ENCODE data around the gene COX11.

COX11 gene, protein sequence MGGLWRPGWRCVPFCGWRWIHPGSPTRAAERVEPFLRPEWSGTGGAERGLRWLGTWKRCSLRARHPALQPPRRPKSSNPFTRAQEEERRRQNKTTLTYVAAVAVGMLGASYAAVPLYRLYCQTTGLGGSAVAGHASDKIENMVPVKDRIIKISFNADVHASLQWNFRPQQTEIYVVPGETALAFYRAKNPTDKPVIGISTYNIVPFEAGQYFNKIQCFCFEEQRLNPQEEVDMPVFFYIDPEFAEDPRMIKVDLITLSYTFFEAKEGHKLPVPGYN

DNA sequence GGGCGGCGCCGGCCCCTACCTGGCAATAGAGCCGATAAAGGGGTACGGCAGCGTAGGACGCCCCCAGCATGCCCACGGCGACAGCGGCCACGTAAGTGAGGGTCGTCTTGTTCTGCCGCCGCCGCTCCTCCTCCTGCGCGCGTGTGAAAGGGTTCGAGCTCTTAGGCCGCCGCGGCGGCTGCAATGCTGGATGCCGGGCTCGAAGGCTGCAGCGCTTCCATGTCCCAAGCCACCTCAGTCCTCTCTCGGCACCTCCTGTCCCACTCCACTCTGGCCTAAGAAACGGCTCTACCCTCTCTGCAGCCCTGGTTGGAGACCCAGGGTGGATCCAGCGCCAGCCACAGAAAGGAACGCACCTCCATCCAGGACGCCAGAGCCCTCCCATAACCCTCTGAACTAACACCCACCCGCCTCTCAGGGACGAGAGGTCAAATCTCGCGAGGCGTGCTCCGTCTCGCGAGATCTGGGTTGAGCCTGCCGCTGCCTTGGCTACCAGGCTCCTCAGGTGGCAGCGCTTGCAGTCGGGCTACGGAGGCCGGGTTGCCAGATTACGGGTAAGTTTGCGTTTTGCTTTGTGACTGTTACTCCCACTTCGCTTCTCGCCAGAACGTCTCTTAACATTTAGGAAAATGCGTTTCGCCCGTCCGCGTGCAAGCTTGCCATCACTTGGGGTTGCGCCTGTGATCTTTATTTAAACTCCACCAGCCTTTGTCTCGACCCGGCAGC is at the start of gene COX11, which contains the start of gene STXBP4:
COX11 (minus strand) TSS at position 393 of the 726 bp plus-strand sequence; CDS start at position 385, 8 bp downstream.
STXBP4 (plus strand) TSS at position 504 of the 726 bp plus-strand sequence. CDS start 17,455 bp downstream, outside the sequence.
- DNase-seq, result peak; percentile 94

DNA sequence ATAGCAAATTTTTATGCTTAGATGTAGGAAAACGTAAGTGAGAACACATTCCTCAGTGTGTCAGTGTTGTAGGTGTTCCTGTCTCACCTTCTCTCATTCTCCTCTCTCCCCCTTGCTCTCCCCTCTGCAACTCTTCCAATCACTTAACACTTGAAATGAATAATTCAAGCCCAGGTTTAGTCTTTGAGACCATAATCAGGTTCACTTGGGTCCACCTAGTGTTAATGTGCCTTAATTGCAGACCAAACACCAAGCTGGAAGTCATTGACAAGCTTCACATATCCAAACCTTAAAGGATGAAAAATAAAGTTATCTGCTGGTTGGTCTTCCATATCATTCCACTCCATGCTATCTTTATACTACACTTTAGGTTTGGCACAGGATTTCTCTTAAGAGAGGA is 37.1 kb upstream of the COX11 start:
- DNase-seq, result no peak

DNA sequence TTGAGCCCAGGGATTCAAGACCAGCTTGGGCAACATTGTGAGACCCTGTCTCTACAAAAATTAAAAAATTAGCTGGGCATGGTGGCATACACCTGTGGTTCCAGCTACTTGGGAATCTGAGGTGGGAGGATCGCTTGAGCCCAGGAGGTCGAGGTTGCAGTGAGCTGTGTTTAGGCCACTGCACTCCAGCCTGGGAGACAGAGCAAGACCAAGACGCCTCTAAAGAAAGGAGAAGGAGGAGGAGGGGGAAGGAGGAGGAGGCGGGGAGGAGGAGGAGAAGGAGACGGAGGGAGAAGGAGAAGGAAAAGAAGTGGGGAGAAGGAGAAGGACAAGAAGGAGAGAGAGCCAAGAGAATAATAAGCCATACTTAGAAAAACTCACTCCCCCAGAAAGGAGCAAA is 36.0 kb upstream of the COX11 start:
- no peak for DNase-seq

DNA sequence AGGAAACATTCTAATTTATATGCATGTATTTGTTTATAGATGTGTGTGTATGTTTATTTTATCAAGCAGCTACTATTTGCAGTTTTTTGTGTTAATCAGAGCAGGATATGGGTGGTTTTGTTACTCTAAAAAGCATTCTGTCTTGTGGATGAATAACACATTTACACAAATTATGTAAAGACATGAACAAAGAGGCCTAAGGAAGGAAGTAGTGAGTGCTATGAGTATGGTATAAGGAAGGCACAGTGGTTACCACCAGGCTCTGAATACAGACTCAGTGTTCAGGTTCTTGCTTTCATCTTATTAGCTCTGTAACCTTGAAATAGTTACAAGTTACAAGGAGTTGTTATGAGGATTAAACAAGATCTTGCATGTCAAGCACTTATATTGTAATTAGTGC is 34.0 kb upstream of the COX11 start:
- DNase-seq, result no peak

DNA sequence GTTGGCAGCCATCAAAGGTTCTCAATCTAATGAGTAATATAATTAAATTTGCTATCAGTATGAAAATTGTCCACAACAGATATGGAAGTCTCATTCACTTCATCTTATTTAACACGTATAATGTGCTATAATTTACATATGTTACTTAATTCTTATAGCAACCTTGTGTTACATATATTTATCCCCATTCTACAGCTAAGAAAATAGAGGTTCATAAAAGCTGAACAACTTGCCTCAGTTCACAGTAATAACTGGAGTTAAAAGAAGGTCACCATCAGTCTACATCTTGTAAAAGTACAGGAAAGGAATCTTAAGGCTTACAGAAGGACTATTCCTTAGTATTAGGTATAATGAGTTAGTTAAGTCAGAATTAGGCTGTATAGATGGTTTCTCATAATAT is 28.0 kb upstream of the COX11 start:
- no peak for DNase-seq

DNA sequence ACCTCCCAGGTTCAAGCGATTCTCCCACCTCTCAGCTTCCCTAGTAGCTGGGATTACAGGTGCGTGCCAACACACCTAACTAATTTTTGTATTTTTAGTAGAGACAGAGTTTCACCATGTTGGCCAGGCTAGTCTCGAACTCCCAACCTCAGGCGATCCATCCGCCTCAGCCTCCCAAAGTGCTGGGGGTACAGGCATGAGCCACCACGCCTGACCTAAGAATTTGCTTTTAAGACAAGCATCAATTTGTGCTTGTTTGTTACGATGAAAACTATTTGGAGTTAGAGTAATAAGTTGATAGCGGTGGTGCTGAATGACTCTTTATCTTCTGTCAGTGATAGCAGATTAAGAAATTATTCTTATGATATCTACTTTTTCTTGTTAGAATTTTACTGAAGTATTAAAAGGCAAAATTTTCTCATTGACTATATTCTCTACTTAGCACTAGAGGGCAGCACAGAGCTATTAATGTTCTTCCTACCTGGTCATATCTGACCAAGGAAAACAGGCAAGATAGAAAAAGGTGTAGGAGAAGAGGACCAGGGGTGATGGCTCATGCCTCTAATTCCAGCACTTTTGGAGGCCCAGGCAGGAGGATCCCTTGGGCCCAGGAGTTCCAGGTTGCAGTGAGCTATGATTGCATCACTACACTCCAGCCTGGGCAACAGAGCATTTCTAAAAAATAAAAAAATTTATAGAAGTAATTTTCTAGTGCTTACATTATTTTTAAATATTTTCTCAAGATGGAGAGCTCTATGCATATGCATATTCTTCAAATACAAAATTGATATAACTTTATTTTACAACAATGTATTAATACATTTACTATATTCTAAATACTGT is 24.6 kb upstream of the COX11 start:
- DNase-seq, result peak; percentile 94

DNA sequence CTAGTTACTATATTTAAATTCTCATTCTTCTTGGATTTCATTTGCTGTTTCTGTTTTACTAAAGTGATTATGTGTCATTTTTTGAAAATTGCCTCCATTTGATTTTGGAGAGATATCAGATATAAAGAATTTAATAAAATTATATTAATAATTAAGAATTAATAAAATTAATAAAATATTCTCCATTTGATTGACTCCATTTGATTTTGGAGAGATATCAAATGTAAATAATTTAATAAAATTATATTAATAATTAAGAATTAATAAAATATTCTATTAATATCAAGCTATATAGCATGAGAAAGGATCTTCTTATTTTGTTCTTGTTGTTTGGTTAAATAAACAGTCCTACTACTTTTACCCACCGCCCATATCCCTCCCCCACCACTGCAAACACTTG is 23.1 kb upstream of the COX11 start:
- DNase-seq, result no peak

DNA sequence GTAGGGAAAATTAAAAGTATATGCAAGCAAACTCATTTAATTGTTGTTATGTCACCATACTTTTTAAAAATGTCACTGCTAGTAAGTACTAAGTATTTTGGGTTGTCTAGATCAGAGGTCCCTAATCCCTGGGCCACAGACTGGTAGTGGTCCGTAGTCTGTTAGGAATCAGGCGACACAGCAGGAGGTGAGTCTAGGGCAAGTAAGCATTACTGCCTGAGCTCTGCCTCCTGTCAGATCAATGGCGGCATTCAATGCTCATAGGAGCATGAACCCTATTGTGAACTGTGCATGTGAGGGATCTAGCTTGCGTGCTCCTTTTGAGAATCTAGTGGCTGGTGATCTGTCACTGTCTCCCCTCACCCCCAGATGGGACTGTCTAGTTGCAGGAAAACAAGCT is 21.7 kb upstream of the COX11 start:
- no peak for DNase-seq

DNA sequence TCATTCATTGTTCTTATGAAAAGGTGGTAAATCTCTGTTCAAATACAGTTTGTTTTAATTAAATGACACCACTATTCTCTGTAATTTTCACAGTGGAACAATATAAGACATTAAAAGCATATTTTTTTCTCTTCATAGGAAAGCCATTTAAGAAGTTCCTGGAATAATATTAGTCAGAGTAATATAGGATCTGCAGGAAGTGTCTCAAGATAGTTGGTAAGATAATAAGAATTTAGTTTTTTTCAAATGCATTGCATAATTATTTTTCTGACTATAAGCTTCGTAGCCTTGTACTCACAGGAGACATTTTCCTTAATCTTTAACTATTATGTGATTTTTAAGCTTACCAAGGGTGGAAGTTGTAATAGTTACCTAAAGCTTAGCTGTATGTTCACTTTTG is 17.0 kb upstream of the COX11 start:
- no peak for DNase-seq

DNA sequence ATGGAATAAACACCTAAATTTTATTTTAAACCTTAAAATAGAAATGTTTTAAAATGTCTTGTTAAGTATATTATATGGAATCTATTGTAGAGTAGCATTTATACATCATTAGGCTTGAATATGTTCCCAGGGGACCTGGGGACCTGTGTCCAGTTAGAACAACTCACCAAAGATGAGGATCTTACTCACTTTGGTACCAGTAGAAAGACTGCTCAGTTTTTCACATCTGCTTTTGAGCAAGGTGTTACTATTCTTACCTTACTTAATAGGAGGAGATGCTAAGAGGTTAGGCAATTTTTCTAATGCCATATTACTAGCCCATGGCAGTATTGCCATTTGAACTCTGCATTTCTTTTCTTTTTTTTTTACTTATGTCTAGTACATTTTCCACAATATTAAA is 14.8 kb upstream of the COX11 start:
- DNase-seq, result no peak

DNA sequence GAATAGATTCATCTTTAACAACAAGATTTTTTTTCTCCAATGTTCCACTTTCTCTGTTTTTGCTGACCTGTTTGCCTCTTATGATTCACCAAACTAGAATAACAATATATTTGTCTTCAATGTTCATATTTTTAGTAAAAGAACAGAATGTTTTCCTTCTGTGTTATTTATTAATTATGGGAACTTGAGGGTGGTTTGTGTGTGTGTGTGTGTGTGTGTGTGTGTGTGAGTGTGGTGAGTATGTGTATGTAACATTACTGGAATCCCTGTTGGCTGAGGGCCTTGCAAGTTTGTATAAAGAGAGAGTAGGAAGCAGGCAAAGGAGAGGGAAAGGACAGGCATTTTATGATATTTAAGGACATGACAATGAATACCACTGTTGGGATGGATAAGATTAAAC is 13.9 kb upstream of the COX11 start:
- DNase-seq, result no peak

DNA sequence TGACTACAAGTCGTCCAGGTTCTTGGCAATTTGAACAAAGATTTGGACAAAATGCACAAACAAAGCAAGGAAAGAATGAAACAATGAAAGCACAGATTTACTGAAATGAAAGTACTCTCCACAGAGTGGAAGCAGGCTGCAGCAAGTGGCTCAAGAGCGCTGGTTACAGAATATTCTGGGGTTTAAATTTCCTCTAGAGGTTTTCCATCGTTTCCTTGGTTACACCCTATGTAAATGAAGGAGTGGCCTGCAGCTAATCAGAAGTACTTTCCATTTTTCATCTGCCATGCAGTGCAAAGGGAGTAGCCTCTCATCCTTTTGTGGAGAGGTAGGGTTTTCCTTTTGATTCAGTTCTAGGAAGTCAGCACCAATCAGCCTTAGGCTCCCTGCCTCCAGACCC is 11.9 kb upstream of the COX11 start:
- no peak for DNase-seq

DNA sequence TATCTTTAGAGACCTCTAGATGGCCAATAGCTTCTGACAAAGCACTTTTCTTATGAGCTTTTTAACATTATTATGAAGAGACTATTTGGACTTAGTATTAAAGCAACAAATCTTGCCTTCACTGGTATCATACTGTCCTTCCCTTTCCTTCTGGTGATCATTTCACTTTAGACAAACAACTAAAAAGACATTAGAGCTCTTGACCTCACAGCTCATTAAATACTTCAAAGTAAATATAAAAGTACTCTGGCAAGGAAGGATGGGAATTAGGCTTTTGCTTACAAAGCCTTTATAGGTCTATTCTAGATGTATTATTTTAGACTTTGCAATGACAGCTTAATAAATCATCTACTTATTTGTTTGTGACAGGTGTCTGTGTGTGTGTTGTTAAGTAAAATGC is 11.2 kb upstream of the COX11 start:
- DNase-seq, result peak; percentile 51

DNA sequence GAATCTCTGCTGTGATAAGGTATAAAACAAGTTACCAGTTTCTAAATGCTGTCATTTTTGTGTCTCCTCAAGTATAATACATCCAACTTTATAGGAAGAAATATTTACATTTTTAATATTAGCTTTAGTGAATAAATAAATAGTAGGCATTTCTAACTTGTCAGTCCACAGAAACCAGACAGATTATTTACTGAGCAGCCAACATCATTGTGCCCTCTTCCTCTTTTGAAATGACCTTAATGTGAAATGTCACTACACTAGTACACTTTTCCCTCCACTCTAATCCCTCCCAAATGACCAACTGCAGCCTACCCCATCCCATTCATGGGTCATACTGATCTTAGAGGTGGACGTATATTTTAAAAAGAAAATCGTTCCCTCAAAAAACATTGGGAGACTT is 9.3 kb upstream of the COX11 start:
- DNase-seq, result no peak

DNA sequence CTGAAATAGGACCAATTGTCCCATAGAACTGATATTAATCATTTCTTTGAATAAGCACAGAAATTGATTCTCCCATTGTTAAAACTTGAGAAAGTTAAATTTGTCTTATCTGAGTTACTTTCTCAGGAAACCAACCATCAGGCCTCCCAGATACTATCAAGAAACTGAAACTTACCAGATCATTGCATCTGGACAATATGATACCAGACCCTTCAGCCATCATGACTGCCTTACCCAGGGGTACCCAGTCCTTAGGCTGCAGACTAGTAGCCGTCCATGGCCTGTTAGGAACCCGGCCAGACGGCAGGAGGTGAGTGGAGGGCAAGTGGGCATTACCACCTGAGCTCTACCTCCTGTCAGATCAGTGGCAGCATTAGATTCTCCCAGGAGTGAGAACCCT is 7.9 kb upstream of the COX11 start:
- no peak for DNase-seq

DNA sequence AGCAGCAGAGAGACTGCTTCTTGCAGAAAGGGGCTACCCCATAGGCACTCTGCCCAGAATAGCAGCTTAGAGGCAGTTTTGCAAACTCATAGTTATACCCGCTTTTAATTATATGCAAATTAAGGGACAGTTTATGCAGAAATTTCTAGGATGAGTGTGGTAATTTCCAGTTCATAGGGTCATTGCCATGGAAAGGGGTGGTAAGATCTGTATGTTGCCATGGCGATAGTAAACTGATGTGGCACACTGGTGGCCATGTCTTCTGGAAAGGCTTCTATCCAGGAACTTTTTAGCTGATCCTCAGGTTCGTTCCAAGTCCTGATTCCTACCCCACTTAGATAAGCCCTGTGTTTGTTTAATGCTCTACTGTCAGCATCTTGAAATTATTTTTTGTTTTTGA is 6.3 kb upstream of the COX11 start:
- DNase-seq, result no peak

DNA sequence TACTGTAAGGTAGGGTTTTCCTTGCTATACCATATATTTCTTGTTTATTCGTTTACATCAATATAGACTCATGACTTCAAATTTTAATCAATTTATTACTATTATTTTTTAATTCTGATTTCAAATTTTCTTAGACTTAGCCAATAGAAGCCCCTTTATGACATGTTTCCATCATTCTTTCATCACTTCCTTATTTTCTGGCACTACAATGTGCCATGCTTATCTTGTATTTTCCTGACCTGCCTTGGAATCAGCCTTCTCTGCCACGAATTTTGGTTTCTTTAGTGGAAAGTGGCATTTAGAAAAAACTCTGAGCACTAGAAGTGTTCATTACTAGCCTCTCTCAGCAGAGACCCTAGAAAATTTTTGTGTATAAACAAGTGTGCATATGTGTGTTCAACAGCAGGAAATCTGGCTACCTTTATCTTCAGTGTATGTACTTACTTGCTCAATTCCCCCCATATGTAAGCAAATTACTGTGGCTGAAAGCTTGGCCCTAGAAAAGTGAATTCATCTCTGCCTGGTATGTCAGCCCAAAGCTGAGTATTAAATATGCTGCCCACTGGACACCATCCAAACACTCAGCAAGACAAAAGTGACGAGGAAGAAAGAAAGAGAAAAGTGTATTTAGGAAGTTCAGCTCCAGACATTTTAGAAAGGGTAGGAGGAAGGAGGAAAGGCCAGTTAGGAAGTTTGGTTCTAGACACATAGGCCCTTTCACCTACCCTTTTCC is 4.1 kb upstream of the COX11 start:
- DNase-seq, result no peak

DNA sequence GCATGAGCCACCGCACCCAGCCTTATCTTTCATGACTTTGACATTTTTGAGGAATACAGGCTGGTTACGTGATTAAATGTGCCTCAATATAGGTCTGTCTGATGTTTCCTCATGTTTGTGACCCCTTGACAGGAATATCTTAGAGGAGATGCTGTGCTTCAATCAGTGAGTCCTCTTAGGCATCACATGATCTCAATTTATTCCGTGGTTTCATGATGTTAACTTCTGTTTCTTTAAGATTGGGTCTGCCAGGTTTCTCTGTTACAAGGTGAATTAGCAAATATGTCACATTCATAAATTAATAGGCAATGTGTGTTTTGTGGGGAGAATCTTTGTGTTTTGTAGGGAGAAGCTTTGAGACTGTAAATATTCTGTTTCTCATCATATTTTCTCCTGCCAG is 3.4 kb upstream of the COX11 start:
- DNase-seq, result no peak

DNA sequence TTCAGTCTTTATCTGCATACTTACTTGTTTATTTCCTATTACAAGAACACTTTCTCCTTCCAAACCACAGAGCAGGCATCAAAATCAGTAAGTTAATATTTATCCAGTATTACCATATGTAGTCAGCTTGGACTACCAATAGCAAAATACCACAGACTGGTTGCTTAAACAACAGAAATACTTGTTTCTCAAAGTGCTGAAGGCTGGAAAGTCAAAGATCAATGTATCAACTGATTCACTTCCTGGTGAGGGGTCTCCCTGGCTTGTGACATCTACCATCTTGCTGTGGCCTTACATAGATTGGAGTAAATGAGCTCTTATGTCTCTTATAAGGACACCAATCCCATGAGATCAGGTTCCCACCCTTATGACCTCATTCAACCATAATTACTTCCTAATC is 2.7 kb upstream of the COX11 start:
- no peak for DNase-seq

DNA sequence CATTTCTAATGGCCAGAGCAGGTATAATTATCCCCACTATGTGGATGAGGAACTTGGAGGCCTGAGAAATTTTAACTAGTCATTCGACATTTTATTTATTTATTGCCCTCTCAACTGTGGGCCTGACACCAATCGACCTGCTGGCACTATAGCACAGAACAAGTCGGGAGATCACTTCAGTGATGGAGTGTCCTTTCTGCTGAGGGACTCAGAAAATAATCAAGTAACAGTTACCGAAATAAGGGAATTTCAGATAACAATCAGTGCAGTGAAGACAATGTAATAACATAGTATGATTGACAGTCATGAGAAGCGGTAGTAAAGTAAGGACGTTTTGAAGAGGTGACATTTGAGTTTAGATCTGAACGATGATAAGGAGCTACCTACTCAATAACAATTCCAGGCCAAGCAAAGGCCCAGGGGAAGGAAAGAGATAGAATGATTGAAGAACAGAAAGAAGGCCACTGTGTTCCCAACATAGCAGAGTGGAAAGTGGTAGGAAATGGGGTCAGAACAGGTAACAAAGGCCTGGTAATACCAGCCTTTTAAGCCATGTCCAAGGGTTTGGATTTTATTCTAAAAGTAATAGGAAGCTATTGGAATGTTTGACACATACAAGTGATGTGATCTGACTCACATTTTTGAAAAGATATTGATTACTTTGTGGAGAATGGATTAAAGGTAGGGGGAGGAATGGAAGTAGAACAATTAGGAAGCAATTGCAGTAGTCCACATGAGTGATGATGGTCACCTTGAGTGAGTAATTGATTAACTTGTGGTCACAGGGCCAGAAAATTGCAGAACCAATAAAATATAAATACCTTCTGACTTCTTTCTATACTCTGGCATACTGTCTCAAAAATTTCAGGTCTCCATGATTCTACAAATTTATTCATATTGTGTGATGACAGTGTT is 1.5 kb upstream of the COX11 start:
- DNase-seq, result no peak

DNA sequence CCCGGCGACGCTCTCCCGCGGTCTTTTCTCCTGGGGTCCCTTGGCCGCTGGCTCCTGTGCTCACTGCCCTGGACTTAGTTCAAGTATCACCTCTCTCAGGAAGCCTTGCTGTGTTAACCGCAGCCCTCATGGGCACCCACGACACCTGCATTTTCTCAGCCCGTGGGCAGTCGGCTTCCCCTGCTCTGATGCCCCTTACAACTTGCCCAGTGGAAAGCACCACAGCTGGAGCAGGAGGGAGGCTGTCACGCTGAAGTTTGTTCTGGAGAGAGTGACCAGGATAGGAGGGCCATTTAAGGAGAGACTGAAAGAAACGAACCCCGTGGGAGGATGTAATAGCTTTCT is 506 bp upstream of the COX11 start:
- no peak for DNase-seq

All from NCI-H510A treated with DMSO at 0.1 percent for 48 hours (cell line).